Measurements from ENCODE around the gene ITGBL1.

ITGBL1 gene

GRCh38 chr13:101726681-101727080 lies 274.2 kb downstream of the ITGBL1 start:
- no peak overlapping the region for H3K9ac ChIP-seq (ENCODE audit: low read depth, low read length)
- H3K27me3 ChIP-seq (ENCODE audit: control insufficient read depth, insufficient read depth, low read length) = no peaks in the 10 kb centered on the region
- H3K4me3 ChIP-seq (ENCODE audit: low read depth, low read length) = no peak overlapping the region
- H3K4me1 ChIP-seq (ENCODE audit: control insufficient read depth, insufficient read depth, low read length) = no peaks in the 10 kb centered on the region; the same call in 1 of the 2 replicates
- H3K9me3 ChIP-seq (ENCODE audit: control insufficient read depth, insufficient read depth, low read length) = no peaks in the 10 kb centered on the region
- H3K27ac ChIP-seq (ENCODE audit: low read depth, low read length) = no peak overlapping the region
- H3K36me3 ChIP-seq (ENCODE audit: control insufficient read depth, insufficient read depth, low read length) = no peaks in the 10 kb centered on the region

GRCh38 chr13:101727118-101727517 lies 274.6 kb downstream of the ITGBL1 start:
- Histone ChIP-seq H3K27me3 (ENCODE audit: control insufficient read depth, insufficient read depth, low read length) (no peaks in the 10 kb centered on the region), H3K36me3 (ENCODE audit: control insufficient read depth, insufficient read depth, low read length) (no peaks in the 10 kb centered on the region), H3K4me3 (ENCODE audit: low read depth, low read length) (no peak overlapping the region), H3K9me3 (ENCODE audit: control insufficient read depth, insufficient read depth, low read length) (no peaks in the 10 kb centered on the region), H3K9ac (ENCODE audit: low read depth, low read length) (no peak overlapping the region), H3K4me1 (ENCODE audit: control insufficient read depth, insufficient read depth, low read length) (no peaks in the 10 kb centered on the region; the same call in 1 of the 2 replicates), H3K27ac (ENCODE audit: low read depth, low read length) (no peak overlapping the region)

- Histone ChIP-seq H3K36me3 (ENCODE audit: control insufficient read depth, insufficient read depth, low read length) (no peaks in the 10 kb centered on the region), H3K27me3 (ENCODE audit: control insufficient read depth, insufficient read depth, low read length) (no peaks in the 10 kb centered on the region), H3K9ac (ENCODE audit: low read depth, low read length) (no peak overlapping the region)
Observed at GRCh38 chr13:101728021-101728420, 275.5 kb downstream of the ITGBL1 start.

GRCh38 chr13:101728615-101729014 lies 276.1 kb downstream of the ITGBL1 start:
- Histone ChIP-seq H3K27me3 (ENCODE audit: control insufficient read depth, insufficient read depth, low read length) (no peaks in the 10 kb centered on the region), H3K4me1 (ENCODE audit: control insufficient read depth, insufficient read depth, low read length) (no peaks in the 10 kb centered on the region; the same call in 1 of the 2 replicates), H3K36me3 (ENCODE audit: control insufficient read depth, insufficient read depth, low read length) (no peaks in the 10 kb centered on the region), H3K9ac (ENCODE audit: low read depth, low read length) (no peak overlapping the region), H3K4me3 (ENCODE audit: low read depth, low read length) (no peak overlapping the region), H3K9me3 (ENCODE audit: control insufficient read depth, insufficient read depth, low read length) (no peaks in the 10 kb centered on the region), H3K27ac (ENCODE audit: low read depth, low read length) (no peak overlapping the region)

More at GRCh38 chr13:101728021-101728420, 275.5 kb downstream of the ITGBL1 start:
- Histone ChIP-seq H3K4me3 (ENCODE audit: low read depth, low read length) (no peak overlapping the region), H3K9me3 (ENCODE audit: control insufficient read depth, insufficient read depth, low read length) (no peaks in the 10 kb centered on the region), H3K4me1 (ENCODE audit: control insufficient read depth, insufficient read depth, low read length) (no peaks in the 10 kb centered on the region; the same call in 1 of the 2 replicates), H3K27ac (ENCODE audit: low read depth, low read length) (no peak overlapping the region)

GRCh38 chr13:101730420-101731000 lies 278.0 kb downstream of the ITGBL1 start:
- H3K27me3 ChIP-seq (ENCODE audit: control insufficient read depth, insufficient read depth, low read length) = no peaks in the 10 kb centered on the region
- H3K4me1 ChIP-seq (ENCODE audit: control insufficient read depth, insufficient read depth, low read length) = no peaks in the 10 kb centered on the region; the same call in 1 of the 2 replicates
- no peak overlapping the region for H3K27ac ChIP-seq (ENCODE audit: low read depth, low read length)
- no peak overlapping the region for H3K9ac ChIP-seq (ENCODE audit: low read depth, low read length)
- H3K4me3 ChIP-seq (ENCODE audit: low read depth, low read length) = no peak overlapping the region
- no peaks in the 10 kb centered on the region for H3K36me3 ChIP-seq (ENCODE audit: control insufficient read depth, insufficient read depth, low read length)
- H3K9me3 ChIP-seq (ENCODE audit: control insufficient read depth, insufficient read depth, low read length) = no peaks in the 10 kb centered on the region

- Histone ChIP-seq H3K9me3 (ENCODE audit: control insufficient read depth, insufficient read depth, low read length) (no peaks in the 10 kb centered on the region), H3K9ac (ENCODE audit: low read depth, low read length) (no peak overlapping the region), H3K4me3 (ENCODE audit: low read depth, low read length) (no peak overlapping the region), H3K4me1 (ENCODE audit: control insufficient read depth, insufficient read depth, low read length) (no peaks in the 10 kb centered on the region; the same call in 1 of the 2 replicates), H3K36me3 (ENCODE audit: control insufficient read depth, insufficient read depth, low read length) (no peaks in the 10 kb centered on the region), H3K27me3 (ENCODE audit: control insufficient read depth, insufficient read depth, low read length) (no peaks in the 10 kb centered on the region), H3K27ac (ENCODE audit: low read depth, low read length) (no peak overlapping the region)
Observed at GRCh38 chr13:101736566-101736965, 284.1 kb downstream of the ITGBL1 start.

GRCh38 chr13:101738336-101738735 lies 285.9 kb downstream of the ITGBL1 start:
- Histone ChIP-seq H3K9ac (ENCODE audit: low read depth, low read length) (no peak overlapping the region), H3K27me3 (ENCODE audit: control insufficient read depth, insufficient read depth, low read length) (no peaks in the 10 kb centered on the region), H3K4me3 (ENCODE audit: low read depth, low read length) (no peak overlapping the region), H3K4me1 (ENCODE audit: control insufficient read depth, insufficient read depth, low read length) (0 out of 2 replicates have a peak, but pooled peaks cover 3% of the 10 kb centered on the region), H3K9me3 (ENCODE audit: control insufficient read depth, insufficient read depth, low read length) (no peaks in the 10 kb centered on the region), H3K36me3 (ENCODE audit: control insufficient read depth, insufficient read depth, low read length) (no peaks in the 10 kb centered on the region), H3K27ac (ENCODE audit: low read depth, low read length) (no peak overlapping the region)

- Histone ChIP-seq H3K9me3 (ENCODE audit: control insufficient read depth, insufficient read depth, low read length) (no peaks in the 10 kb centered on the region), H3K27me3 (ENCODE audit: control insufficient read depth, insufficient read depth, low read length) (no peaks in the 10 kb centered on the region), H3K4me3 (ENCODE audit: low read depth, low read length) (no peak overlapping the region), H3K4me1 (ENCODE audit: control insufficient read depth, insufficient read depth, low read length) (0 out of 2 replicates have a peak, but pooled peaks cover 3% of the 10 kb centered on the region), H3K9ac (ENCODE audit: low read depth, low read length) (no peak overlapping the region), H3K36me3 (ENCODE audit: control insufficient read depth, insufficient read depth, low read length) (no peaks in the 10 kb centered on the region), H3K27ac (ENCODE audit: low read depth, low read length) (no peak overlapping the region)
Observed at GRCh38 chr13:101739382-101740178, 287.1 kb downstream of the ITGBL1 start.

- Histone ChIP-seq H3K4me1 (ENCODE audit: control insufficient read depth, insufficient read depth, low read length) (peaks cover 6% of the 10 kb centered on the region), H3K4me3 (ENCODE audit: low read depth, low read length) (no peak overlapping the region), H3K9ac (ENCODE audit: low read depth, low read length) (no peak overlapping the region), H3K36me3 (ENCODE audit: control insufficient read depth, insufficient read depth, low read length) (no peaks in the 10 kb centered on the region), H3K9me3 (ENCODE audit: control insufficient read depth, insufficient read depth, low read length) (no peaks in the 10 kb centered on the region), H3K27me3 (ENCODE audit: control insufficient read depth, insufficient read depth, low read length) (no peaks in the 10 kb centered on the region), H3K27ac (ENCODE audit: low read depth, low read length) (no peak overlapping the region)
Observed at GRCh38 chr13:101746513-101746912, 294.0 kb downstream of the ITGBL1 start.

- Histone ChIP-seq H3K4me1 (ENCODE audit: control insufficient read depth, insufficient read depth, low read length) (peaks cover 6% of the 10 kb centered on the region), H3K36me3 (ENCODE audit: control insufficient read depth, insufficient read depth, low read length) (no peaks in the 10 kb centered on the region), H3K4me3 (ENCODE audit: low read depth, low read length) (no peak overlapping the region), H3K9me3 (ENCODE audit: control insufficient read depth, insufficient read depth, low read length) (no peaks in the 10 kb centered on the region), H3K9ac (ENCODE audit: low read depth, low read length) (no peak overlapping the region), H3K27ac (ENCODE audit: low read depth, low read length) (no peak overlapping the region), H3K27me3 (ENCODE audit: control insufficient read depth, insufficient read depth, low read length) (no peaks in the 10 kb centered on the region)
Observed at GRCh38 chr13:101747039-101747438, 294.6 kb downstream of the ITGBL1 start.

GRCh38 chr13:101749584-101749983 lies 297.1 kb downstream of the ITGBL1 start:
- no peaks in the 10 kb centered on the region for H3K36me3 ChIP-seq (ENCODE audit: control insufficient read depth, insufficient read depth, low read length)
- no peak overlapping the region for H3K4me3 ChIP-seq (ENCODE audit: low read depth, low read length)
- no peaks in the 10 kb centered on the region for H3K27me3 ChIP-seq (ENCODE audit: control insufficient read depth, insufficient read depth, low read length)
- H3K9me3 ChIP-seq (ENCODE audit: control insufficient read depth, insufficient read depth, low read length) = no peaks in the 10 kb centered on the region
- H3K4me1 ChIP-seq (ENCODE audit: control insufficient read depth, insufficient read depth, low read length) = peaks cover 6% of the 10 kb centered on the region
- H3K9ac ChIP-seq (ENCODE audit: low read depth, low read length) = no peak overlapping the region
- H3K27ac ChIP-seq (ENCODE audit: low read depth, low read length) = no peak overlapping the region

Data from HUES48 (cell line).